ENCODE measurements around the gene TMEM185B.

GRCh38 chr2:120251880-120252224 is 28.7 kb upstream of the TMEM185B start:
- TF ChIP-seq CTCF (IDR thresholded peaks at IDR 0.05 in 8 of 11, conservative IDR thresholded peaks at IDR 0.05 in 3 of 11) (no peak), POLR2AphosphoS5 (IDR thresholded peaks at IDR 0.05) (no peak), POLR2A (IDR thresholded peaks at IDR 0.05) (no peak)
